A549 (cell line): ENCODE measurements around the gene ARFGEF2. TPM values are rescaled to one million over a fixed set of nuclear protein-coding genes. Genes with fewer than 3 reads are reported as not detected.

Experiments used
- ATOH8 ChIP-seq: fragments of 250-450 bp; sonication (Bioruptor Pico); IDR thresholded peaks from 2 replicates; pipeline ENCODE4 v1.5.0; 2020; ENCODE audit warnings: low read depth, mild to moderate bottlenecking, moderate library complexity
- BHLHE40 ChIP-seq: IDR thresholded peaks from 2 replicates; pipeline ENCODE4 v1.6.1; 2012; ENCODE audit warnings: low read depth, low read length, inconsistent platforms
- CBX2 ChIP-seq: fragments of 200-600 bp; sonication (generic); IDR thresholded peaks from 2 replicates; pipeline ENCODE4 v1.6.1; 2016; ENCODE audit warnings: low read depth, mild to moderate bottlenecking, borderline replicate concordance
- CHD2 ChIP-seq: fragments of 150-350 bp; IDR thresholded peaks from 2 replicates; pipeline ENCODE4 v1.6.1; 2014; ENCODE audit warnings: low read length; ENCODE audit not compliant: partially characterized antibody
- EHF ChIP-seq: fragments of 250-450 bp; sonication (Bioruptor Pico); IDR thresholded peaks from 2 replicates; pipeline ENCODE4 v1.5.0; 2020; ENCODE audit warnings: mild to moderate bottlenecking
- EHMT2 ChIP-seq: fragments of 200-600 bp; sonication (generic); IDR thresholded peaks from 2 replicates; pipeline ENCODE4 v1.6.1; 2016; ENCODE audit warnings: antibody characterized with exemption, low read depth, mild to moderate bottlenecking, moderate library complexity
- EP300 ChIP-seq, 2 experiments: fragments of >200 bp; sonication (Bioruptor Twin); formaldehyde crosslinking; IDR thresholded peaks; 2 replicates in 1 of 2; 3 replicates in 1 of 2; pipeline ENCODE4 v1.6.1; 2016 to 2017
- ESRRA ChIP-seq: fragments of 150-350 bp; IDR thresholded peaks from 2 replicates; pipeline ENCODE4 v1.6.1; 2014; ENCODE audit warnings: mild to moderate bottlenecking, low read length, borderline replicate concordance
- FOSB ChIP-seq: fragments of 250-450 bp; sonication (Bioruptor Pico); IDR thresholded peaks from 2 replicates; pipeline ENCODE4 v1.5.0; 2020; ENCODE audit warnings: mild to moderate bottlenecking, moderate library complexity
- FOSL2 ChIP-seq, 2 experiments: fragments of 450-650 bp in 1 of 2; fragments of >200 bp in 1 of 2; sonication (Bioruptor Twin) in 1 of 2; formaldehyde crosslinking; IDR thresholded peaks; 2 replicates each; pipeline versions ENCODE4 v1.5.0 to v1.6.1; 2016 to 2020; ENCODE audit warnings: mild to moderate bottlenecking in 1 of 2, moderate library complexity in 1 of 2
- FOXS1 ChIP-seq: fragments of 250-450 bp; sonication (Bioruptor Pico); IDR thresholded peaks from 2 replicates; pipeline ENCODE4 v1.5.0; 2020; ENCODE audit warnings: mild to moderate bottlenecking, moderate library complexity
- GATA3 ChIP-seq: IDR thresholded peaks from 2 replicates; pipeline ENCODE4 v1.6.1; 2012; ENCODE audit warnings: borderline replicate concordance
- HOXA7 ChIP-seq: fragments of 250-450 bp; sonication (Bioruptor Pico); IDR thresholded peaks from 2 replicates; pipeline ENCODE4 v1.5.0; 2020; ENCODE audit warnings: mild to moderate bottlenecking, moderate library complexity
- HOXB13 ChIP-seq: fragments of 250-450 bp; sonication (Bioruptor Pico); IDR thresholded peaks from 2 replicates; pipeline ENCODE4 v1.5.0; 2020; ENCODE audit warnings: low read depth, mild to moderate bottlenecking, moderate library complexity
- HOXB5 ChIP-seq: fragments of 250-450 bp; sonication (Bioruptor Pico); IDR thresholded peaks from 2 replicates; pipeline ENCODE4 v1.5.0; 2020; ENCODE audit warnings: mild to moderate bottlenecking, moderate library complexity
- JUN ChIP-seq, 2 experiments: fragments of >200 bp; sonication (Bioruptor Twin); formaldehyde crosslinking; IDR thresholded peaks; 2 replicates in 1 of 2; 3 replicates in 1 of 2; pipeline ENCODE4 v1.6.1; 2016 to 2017
- KDM1A ChIP-seq: fragments of 200-600 bp; sonication (generic); IDR thresholded peaks from 2 replicates; pipeline ENCODE4 v1.6.1; 2016; ENCODE audit warnings: low read depth, mild to moderate bottlenecking
- KDM5A ChIP-seq: fragments of 200-600 bp; sonication (generic); IDR thresholded peaks from 2 replicates; pipeline ENCODE4 v1.6.1; 2016; ENCODE audit warnings: antibody characterized with exemption, mild to moderate bottlenecking
- MYC ChIP-seq: IDR thresholded peaks from 2 replicates; pipeline ENCODE4 v1.6.1; 2012; ENCODE audit warnings: mild to moderate bottlenecking, inconsistent platforms, low read length, improper control_type of control experiment, borderline replicate concordance
- NPAS2 ChIP-seq: fragments of 250-450 bp; sonication (Bioruptor Pico); IDR thresholded peaks from 2 replicates; pipeline ENCODE4 v1.8.0; 2022; ENCODE audit warnings: mild to moderate bottlenecking, moderate library complexity, borderline replicate concordance
- PBX3 ChIP-seq: IDR thresholded peaks from 2 replicates; pipeline ENCODE4 v1.6.1; 2012
- PHF8 ChIP-seq: fragments of 200-600 bp; sonication (generic); IDR thresholded peaks from 2 replicates; pipeline ENCODE4 v1.6.1; 2016; ENCODE audit warnings: low read depth, mild to moderate bottlenecking, antibody characterized with exemption, moderate library complexity, borderline replicate concordance
- POLR2AphosphoS2 ChIP-seq: conservative IDR thresholded peaks from 2 replicates; pipeline ENCODE4 v1.6.1; 2012; ENCODE audit warnings: low read length, improper control_type of control experiment, inconsistent platforms
- RARB ChIP-seq: fragments of 250-450 bp; sonication (Bioruptor Pico); IDR thresholded peaks from 2 replicates; pipeline ENCODE4 v1.8.0; 2021; ENCODE audit warnings: mild to moderate bottlenecking, moderate library complexity
- RNF2 ChIP-seq: fragments of 200-600 bp; sonication (generic); IDR thresholded peaks from 2 replicates; pipeline ENCODE4 v1.6.1; 2016; ENCODE audit warnings: low read depth, mild to moderate bottlenecking, antibody characterized with exemption, moderate library complexity, borderline replicate concordance
- SMC3 ChIP-seq: fragments of >200 bp; sonication (Bioruptor Twin); formaldehyde crosslinking; IDR thresholded peaks from 3 replicates; pipeline ENCODE4 v1.6.1; 2018; ENCODE audit warnings: inconsistent platforms
- TFCP2L1 ChIP-seq: fragments of 250-450 bp; sonication (Bioruptor Pico); IDR thresholded peaks from 2 replicates; pipeline ENCODE4 v1.5.0; 2021; ENCODE audit warnings: mild to moderate bottlenecking
- TP53 ChIP-seq: fragments of 250-450 bp; sonication (Bioruptor Pico); IDR thresholded peaks from 2 replicates; pipeline ENCODE4 v1.5.0; 2021; ENCODE audit warnings: mild to moderate bottlenecking, moderate library complexity
- ZC3H11A ChIP-seq: fragments of 450-650 bp; IDR thresholded peaks from 2 replicates; pipeline ENCODE4 v1.6.1; 2014; ENCODE audit warnings: antibody characterized with exemption, mild to moderate bottlenecking
- ZFP36 ChIP-seq: fragments of 450-650 bp; IDR thresholded peaks from 2 replicates; pipeline ENCODE4 v1.6.1; 2014; ENCODE audit warnings: borderline replicate concordance; ENCODE audit not compliant: partially characterized antibody
- ZNF302 ChIP-seq: fragments of 250-450 bp; sonication (Bioruptor Pico); IDR thresholded peaks from 2 replicates; pipeline ENCODE4 v1.9.0; 2021; ENCODE audit warnings: inconsistent platforms, mild to moderate bottlenecking, moderate library complexity
- ZSCAN20 ChIP-seq: fragments of 250-450 bp; sonication (Bioruptor Pico); IDR thresholded peaks from 2 replicates; pipeline ENCODE4 v1.8.0; 2022; ENCODE audit warnings: mild to moderate bottlenecking, moderate library complexity
- polyA plus RNA-seq, 4 experiments: library from polyadenylated mRNA; depleted of rRNA in 3 of 4; stranded (reverse); fragments of >200 nt; fragmentation: RNase III in 1 of 4; extraction: RNeasy Plus Mini Kit Qiagen cat#74134 plus additional on column Dnase treatment in 1 of 4; gene quantifications; 2 replicates in 3 of 4; 3 replicates in 1 of 4; pipeline ENCODE4 v1.2.3, GENCODE V29; 2011 to 2017
- TF ChIP-seq, protein P1 (sequence below): IDR thresholded peaks from 2 replicates; pipeline ENCODE4 v1.6.1; 2012; ENCODE audit warnings: low read depth, borderline replicate concordance
- TF ChIP-seq, protein P2 (sequence below): fragments of 250-450 bp; sonication (Bioruptor Pico); IDR thresholded peaks from 2 replicates; pipeline ENCODE4 v1.5.0; 2021; ENCODE audit warnings: mild to moderate bottlenecking, moderate library complexity, borderline replicate concordance
- TF ChIP-seq, protein P3 (sequence below): fragments of >200 bp; sonication (Bioruptor Twin); formaldehyde crosslinking; IDR thresholded peaks from 3 replicates; pipeline ENCODE4 v1.6.1; 2016

ARFGEF2 gene
- polyA plus RNA-seq, 2 of the 4 experiments (the other 2 are of a cell fraction), result 12.3 to 24.3 TPM

DNA sequence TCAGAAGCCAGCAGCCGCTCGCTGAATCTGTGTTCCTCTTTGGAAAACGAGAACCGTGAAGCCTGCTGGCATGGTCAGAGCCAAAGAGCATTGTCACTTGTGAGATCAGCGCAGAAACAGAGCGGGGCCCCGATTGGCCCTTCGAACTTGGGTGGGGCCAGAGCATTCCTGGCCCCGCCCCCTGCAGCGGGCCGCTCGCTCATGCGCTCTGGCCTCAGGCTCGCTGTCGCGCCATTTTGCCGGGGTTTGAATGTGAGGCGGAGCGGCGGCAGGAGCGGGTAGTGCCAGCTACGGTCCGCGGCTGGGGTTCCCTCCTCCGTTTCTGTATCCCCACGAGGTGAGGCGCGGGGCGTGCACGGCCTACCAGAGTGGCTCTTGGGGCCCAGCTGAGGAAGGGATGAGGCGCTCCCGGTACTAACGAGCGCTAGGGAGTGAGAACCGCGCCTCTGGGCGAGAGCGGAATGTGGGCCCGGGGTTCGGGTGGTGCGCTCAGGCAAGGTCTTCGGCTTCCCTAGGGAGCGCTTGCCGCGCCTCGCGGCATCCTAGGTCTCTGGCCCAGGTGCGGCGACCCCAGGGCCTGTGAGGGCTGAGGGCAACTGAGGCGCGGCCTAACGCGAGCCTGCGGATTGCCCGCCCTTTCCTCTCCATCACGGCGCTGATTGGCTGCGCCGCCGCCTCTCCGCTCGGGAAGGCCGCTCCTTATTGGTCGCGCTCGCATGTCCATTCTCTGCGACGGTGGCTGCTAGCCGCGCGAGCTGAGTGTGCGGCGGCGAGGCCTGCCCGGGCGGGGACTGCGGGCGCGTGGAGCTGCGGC is 124.8 kb downstream of the ARFGEF2 start, which contains the start of gene CSE1L (continued):
- TF ChIP-seq, protein P1, sequence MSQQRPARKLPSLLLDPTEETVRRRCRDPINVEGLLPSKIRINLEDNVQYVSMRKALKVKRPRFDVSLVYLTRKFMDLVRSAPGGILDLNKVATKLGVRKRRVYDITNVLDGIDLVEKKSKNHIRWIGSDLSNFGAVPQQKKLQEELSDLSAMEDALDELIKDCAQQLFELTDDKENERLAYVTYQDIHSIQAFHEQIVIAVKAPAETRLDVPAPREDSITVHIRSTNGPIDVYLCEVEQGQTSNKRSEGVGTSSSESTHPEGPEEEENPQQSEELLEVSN, result peak; percentile 87
- no peak for TF ChIP-seq FOXS1
- no peak for TF ChIP-seq KDM1A
- no peak for TF ChIP-seq ZFP36
- peak; percentile 79 for TF ChIP-seq FOSB (CRISPR knock-in tag)
- TF ChIP-seq FOSL2 (IDR thresholded peaks at IDR 0.05), result no peak
- TF ChIP-seq FOSL2 (CRISPR knock-in tag; IDR thresholded peaks at IDR 0.05), result no peak
- TF ChIP-seq PHF8, result peak; percentile 81
- TF ChIP-seq BHLHE40, result no peak
- no peak for TF ChIP-seq ATOH8 (CRISPR knock-in tag)
- 0 out of 2 replicates have a peak, but pooled peaks have one; percentile 24 for TF ChIP-seq HOXB13 (CRISPR knock-in tag)
- TF ChIP-seq CBX2, result no peak
- TF ChIP-seq MYC, result peak; percentile 95
- TF ChIP-seq CHD2, result no peak
- no peak for TF ChIP-seq EP300 (IDR thresholded peaks at IDR 0.05)
- TF ChIP-seq SMC3, result no peak
- no peak for TF ChIP-seq RARB (CRISPR knock-in tag)
- TF ChIP-seq POLR2AphosphoS2, result no peak
- no peak for TF ChIP-seq NPAS2 (CRISPR knock-in tag)
- peak; percentile 18; the same call in 1 of the 2 replicates for TF ChIP-seq GATA3
- no peak; the same call in 1 of the 2 replicates for TF ChIP-seq EHF (CRISPR knock-in tag)
- TF ChIP-seq EHMT2, result no peak
- peak; percentile 47 to 90; a peak in 4 of 5 replicates for TF ChIP-seq JUN (IDR thresholded peaks at IDR 0.05)
- no peak for TF ChIP-seq ZSCAN20 (CRISPR knock-in tag)
- TF ChIP-seq PBX3, result peak; percentile 72; the same call in 1 of the 2 replicates
- peak; percentile 16; the same call in 1 of the 2 replicates for TF ChIP-seq TP53 (CRISPR knock-in tag)
- 0 out of 2 replicates have a peak, but pooled peaks have one; percentile 73 for TF ChIP-seq HOXA7
- TF ChIP-seq RNF2, result no peak
- TF ChIP-seq KDM5A, result peak; percentile 61
- TF ChIP-seq ZC3H11A, result no peak
- no peak for TF ChIP-seq ESRRA
- no peak for TF ChIP-seq ZNF302 (CRISPR knock-in tag)
- TF ChIP-seq, protein P2, sequence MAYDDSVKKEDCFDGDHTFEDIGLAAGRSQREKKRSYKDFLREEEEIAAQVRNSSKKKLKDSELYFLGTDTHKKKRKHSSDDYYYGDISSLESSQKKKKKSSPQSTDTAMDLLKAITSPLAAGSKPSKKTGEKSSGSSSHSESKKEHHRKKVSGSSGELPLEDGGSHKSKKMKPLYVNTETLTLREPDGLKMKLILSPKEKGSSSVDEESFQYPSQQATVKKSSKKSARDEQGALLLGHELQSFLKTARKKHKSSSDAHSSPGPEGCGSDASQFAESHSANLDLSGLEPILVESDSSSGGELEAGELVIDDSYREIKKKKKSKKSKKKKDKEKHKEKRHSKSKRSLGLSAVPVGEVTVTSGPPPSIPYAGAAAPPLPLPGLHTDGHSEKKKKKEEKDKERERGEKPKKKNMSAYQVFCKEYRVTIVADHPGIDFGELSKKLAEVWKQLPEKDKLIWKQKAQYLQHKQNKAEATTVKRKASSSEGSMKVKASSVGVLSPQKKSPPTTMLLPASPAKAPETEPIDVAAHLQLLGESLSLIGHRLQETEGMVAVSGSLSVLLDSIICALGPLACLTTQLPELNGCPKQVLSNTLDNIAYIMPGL (CRISPR knock-in tag), result no peak
- TF ChIP-seq HOXB5, result no peak
- TF ChIP-seq TFCP2L1 (CRISPR knock-in tag), result peak; percentile 83
- TF ChIP-seq, protein P3, sequence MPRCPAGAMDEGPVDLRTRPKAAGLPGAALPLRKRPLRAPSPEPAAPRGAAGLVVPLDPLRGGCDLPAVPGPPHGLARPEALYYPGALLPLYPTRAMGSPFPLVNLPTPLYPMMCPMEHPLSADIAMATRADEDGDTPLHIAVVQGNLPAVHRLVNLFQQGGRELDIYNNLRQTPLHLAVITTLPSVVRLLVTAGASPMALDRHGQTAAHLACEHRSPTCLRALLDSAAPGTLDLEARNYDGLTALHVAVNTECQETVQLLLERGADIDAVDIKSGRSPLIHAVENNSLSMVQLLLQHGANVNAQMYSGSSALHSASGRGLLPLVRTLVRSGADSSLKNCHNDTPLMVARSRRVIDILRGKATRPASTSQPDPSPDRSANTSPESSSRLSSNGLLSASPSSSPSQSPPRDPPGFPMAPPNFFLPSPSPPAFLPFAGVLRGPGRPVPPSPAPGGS, result peak; percentile 55
